NT2/D1 (cell line): Measurements from ENCODE around the gene SLC8B1.

Experiments used
- SUZ12 ChIP-seq: IDR thresholded peaks from 2 replicates; pipeline ENCODE4 v1.6.1; 2011; ENCODE audit not compliant: insufficient read length, insufficient read depth; ENCODE audit errors: extremely low read depth
- YY1 ChIP-seq: IDR thresholded peaks from 2 replicates; pipeline ENCODE4 v1.6.1; 2011; ENCODE audit not compliant: insufficient read length, insufficient read depth

DNA sequence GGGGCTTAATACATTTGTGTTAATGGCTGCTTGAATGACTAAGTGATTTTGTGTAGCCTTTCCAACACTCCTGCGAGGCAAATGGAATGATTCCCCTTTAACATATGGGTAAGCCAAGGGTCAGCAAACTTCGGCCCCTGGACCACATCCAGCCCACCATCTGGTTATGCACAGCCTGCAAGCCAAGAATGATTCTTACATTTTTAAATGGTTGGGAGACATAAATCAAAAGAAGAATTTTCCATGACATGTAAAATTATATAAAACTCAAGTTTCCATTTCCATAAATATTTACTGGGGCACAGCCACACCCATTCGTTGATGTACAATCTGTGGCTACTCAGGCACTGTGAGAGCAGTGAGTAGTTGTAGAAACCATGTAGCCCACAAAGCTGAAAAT lies 9.0 kb downstream of the SLC8B1 start:
- TF ChIP-seq SUZ12, result no peak
- TF ChIP-seq YY1, result no peak
